GM23248 (cell line): Measurements from ENCODE around the gene GLRX2. TPM values are rescaled to one million over a fixed set of nuclear protein-coding genes. Genes with fewer than 3 reads are reported as not detected.

ENCODE experiments used
- DNase-seq: peaks from one replicate; pipeline ENCODE4 v3.0.0-alpha.2; 2015
- H2AFZ ChIP-seq: fragments of 200-600 bp; sonication (generic); 2 replicates; pipeline ENCODE4 v1.6.1; 2016; ENCODE audit warnings: antibody characterized with exemption
- H3F3A ChIP-seq: fragments of 200-600 bp; sonication (generic); 2 replicates; pipeline ENCODE4 v1.6.1; 2016; ENCODE audit warnings: mild to moderate bottlenecking, antibody characterized with exemption, mixed run types; ENCODE audit not compliant: insufficient read depth
- H3K27ac ChIP-seq: fragments of 200-600 bp; sonication (generic); 2 replicates; pipeline ENCODE4 v1.5.1; 2016; ENCODE audit warnings: mild to moderate bottlenecking
- H3K27me3 ChIP-seq: fragments of 200-600 bp; sonication (generic); replicated peaks from 2 replicates; pipeline ENCODE4 v1.6.1; 2016; ENCODE audit warnings: mild to moderate bottlenecking; ENCODE audit not compliant: insufficient read depth
- H3K36me3 ChIP-seq: fragments of 200-600 bp; sonication (generic); 2 replicates; pipeline ENCODE4 v1.6.1; 2016; ENCODE audit warnings: low read depth, mild to moderate bottlenecking
- H3K4me1 ChIP-seq: fragments of 200-600 bp; sonication (generic); 2 replicates; pipeline ENCODE4 v1.6.1; 2016; ENCODE audit warnings: mild to moderate bottlenecking; ENCODE audit not compliant: insufficient read depth
- H3K4me2 ChIP-seq: fragments of 200-600 bp; sonication (generic); one replicate; pipeline ENCODE4 v1.6.1; 2016; ENCODE audit warnings: mild to moderate bottlenecking; ENCODE audit not compliant: unreplicated experiment
- H3K4me3 ChIP-seq: fragments of 200-600 bp; sonication (generic); 2 replicates; pipeline ENCODE4 v1.5.1; 2016; ENCODE audit warnings: mild to moderate bottlenecking
- H3K79me2 ChIP-seq: fragments of 200-600 bp; sonication (generic); 2 replicates; pipeline ENCODE4 v1.6.1; 2016; ENCODE audit warnings: mild to moderate bottlenecking; ENCODE audit not compliant: insufficient read depth
- H3K9ac ChIP-seq: fragments of 200-600 bp; sonication (generic); 2 replicates; pipeline ENCODE4 v1.6.1; 2016; ENCODE audit warnings: mild to moderate bottlenecking
- H3K9me2 ChIP-seq: fragments of 200-600 bp; sonication (generic); 2 replicates; pipeline ENCODE4 v1.6.1; 2016; ENCODE audit warnings: mixed run types, mild to moderate bottlenecking, moderate library complexity; ENCODE audit not compliant: insufficient read depth
- H3K9me3 ChIP-seq: fragments of 200-600 bp; sonication (generic); one replicate; pipeline ENCODE4 v1.6.1; 2017; ENCODE audit warnings: low read depth
- H4K20me1 ChIP-seq: fragments of 200-600 bp; sonication (generic); 2 replicates; pipeline ENCODE4 v1.6.0; 2016; ENCODE audit not compliant: insufficient read depth
- EZH2 ChIP-seq: fragments of 200-600 bp; sonication (generic); IDR thresholded peaks from 2 replicates; pipeline ENCODE4 v1.6.1; 2018; ENCODE audit warnings: antibody characterized with exemption, mild to moderate bottlenecking; ENCODE audit not compliant: insufficient read depth, poor library complexity, severe bottlenecking
- EZH2phosphoT487 ChIP-seq: fragments of 200-600 bp; sonication (generic); IDR thresholded peaks from 2 replicates; pipeline ENCODE4 v1.6.1; 2018; ENCODE audit warnings: antibody characterized with exemption, moderate library complexity, mild to moderate bottlenecking, low read depth; ENCODE audit not compliant: insufficient read depth
- WGBS, 2 experiments: methylation state at CpG; one replicate each; pipeline ENCODE4 v1.1.6; 2015 to 2017; ENCODE audit warnings: low lambda C conversion rate in 2 of 2, low coverage in 1 of 2; ENCODE audit errors: missing lambda C conversion rate in 2 of 2; 5-methylcytosine and 5-hydroxymethylcytosine counted together
- in situ Hi-C: fragments of 300-500 bp; cut with MboI; formaldehyde crosslinking; loops from 2 replicates; pipeline ENCODE4 v1.15.0; 2020
- polyA plus RNA-seq: library from polyadenylated mRNA; unstranded; fragments of >200 nt; fragmentation: Nextera tagmentation; extraction: Ambion mirVana; gene quantifications from 2 replicates; pipeline ENCODE4 v1.2.1, GENCODE V29; 2016
- total RNA-seq: library from RNA; depleted of rRNA; stranded (reverse); fragments of >200 nt; shearing (Covaris generic); gene quantifications from 2 replicates; pipeline ENCODE4 v1.2.3, GENCODE V29; 2014

Gene GLRX2
- total and polyA plus RNA-seq, 2 experiments from 2014 or later = 10.7 to 57.5 TPM

GRCh38 chr1:193125369-193125768, 20.2 kb upstream of the GLRX2 start:
- no peak overlapping the region for H3K27ac ChIP-seq
- H3K9me2 ChIP-seq = no peaks in the 10 kb centered on the region
- H3K36me3 ChIP-seq = peaks cover 20% of the 10 kb centered on the region
- in situ Hi-C loops = no loop called here
- H3K4me3 ChIP-seq = no peak overlapping the region
- H2AFZ ChIP-seq = no peak overlapping the region
- no peaks in the 10 kb centered on the region for H3K9me3 ChIP-seq
- TF ChIP-seq EZH2phosphoT487 = no peak
- TF ChIP-seq EZH2 = no peak
- peaks cover 82% of the 10 kb centered on the region for H3K79me2 ChIP-seq
- H3F3A ChIP-seq = peaks cover 7% of the 10 kb centered on the region
- DNase-seq = no peak
- H3K4me2 ChIP-seq = no peak overlapping the region
- peaks cover 9% of the 10 kb centered on the region; the same call in 1 of the 2 replicates for H4K20me1 ChIP-seq
- H3K9ac ChIP-seq = no peak overlapping the region
- H3K27me3 ChIP-seq = no peaks in the 10 kb centered on the region
- peaks cover 18% of the 10 kb centered on the region for H3K4me1 ChIP-seq
- 91 to 93% methylated on average over 6 of the region's 6 CpGs for WGBS, 2 experiments

GRCh38 chr1:193123751-193124150, 18.5 kb upstream of the GLRX2 start:
- in situ Hi-C loops = no loop called here
- H3K9me2 ChIP-seq = no peaks in the 10 kb centered on the region
- no peak overlapping the region for H3K27ac ChIP-seq
- TF ChIP-seq EZH2phosphoT487 (no peak), EZH2 (no peak)
- peak overlapping the region; percentile 96 for H3K4me3 ChIP-seq
- peaks cover 9% of the 10 kb centered on the region; the same call in 1 of the 2 replicates for H4K20me1 ChIP-seq
- no peaks in the 10 kb centered on the region for H3K9me3 ChIP-seq
- no peaks in the 10 kb centered on the region for H3K27me3 ChIP-seq
- DNase-seq = no peak
- peaks cover 11% of the 10 kb centered on the region for H3K36me3 ChIP-seq
- H3K9ac ChIP-seq = peak overlapping the region; percentile 95
- peak overlapping the region; percentile 89 for H3K4me2 ChIP-seq
- H3F3A ChIP-seq = peaks cover 7% of the 10 kb centered on the region
- peaks cover 18% of the 10 kb centered on the region for H3K4me1 ChIP-seq
- H2AFZ ChIP-seq = no peak overlapping the region
- H3K79me2 ChIP-seq = peaks cover 65% of the 10 kb centered on the region

GRCh38 chr1:193121616-193122593, 16.7 kb upstream of the GLRX2 start, which contains the start of gene CDC73:
TSS of gene CDC73 (plus strand) at chr1:193122031. CDS start at chr1:193122201, 170 bp downstream.
- H2AFZ ChIP-seq = peak within 1 kb of the TSS; percentile 96
- in situ Hi-C loops = no loop called here
- H3K27ac ChIP-seq = peak within 1 kb of the TSS; percentile 94
- peaks cover 18% of the 10 kb centered on the region for H3K4me1 ChIP-seq
- H3K36me3 ChIP-seq = peaks cover 11% of the 10 kb centered on the region
- H4K20me1 ChIP-seq = peaks cover 9% of the 10 kb centered on the region; the same call in 1 of the 2 replicates
- no peaks in the 10 kb centered on the region for H3K9me2 ChIP-seq
- peaks cover 47% of the 10 kb centered on the region for H3K79me2 ChIP-seq
- no peak for TF ChIP-seq EZH2
- no peak for TF ChIP-seq EZH2phosphoT487
- DNase-seq = peak; percentile 98
- WGBS, 2 experiments = 1 to 2% methylated on average over 67 to 83 of the region's 85 CpGs
- H3K9me3 ChIP-seq = no peaks in the 10 kb centered on the region
- peak within 1 kb of the TSS; percentile 89 for H3K4me2 ChIP-seq
- no peaks in the 10 kb centered on the region for H3K27me3 ChIP-seq
- H3K4me3 ChIP-seq = peak within 1 kb of the TSS; percentile 96
- peaks cover 7% of the 10 kb centered on the region for H3F3A ChIP-seq
- H3K9ac ChIP-seq = peak within 1 kb of the TSS; percentile 95

- peak overlapping the region; percentile 96 for H3K4me3 ChIP-seq
- H3K79me2 ChIP-seq = peaks cover 35% of the 10 kb centered on the region
- no peaks in the 10 kb centered on the region for H3K27me3 ChIP-seq
- H3K9me2 ChIP-seq = no peaks in the 10 kb centered on the region
- DNase-seq = no peak
- in situ Hi-C loops = no loop called here
- peak overlapping the region; percentile 95 for H3K9ac ChIP-seq
- peaks cover 3% of the 10 kb centered on the region; the same call in 1 of the 2 replicates for H3K36me3 ChIP-seq
- H3K27ac ChIP-seq = no peak overlapping the region
- H3F3A ChIP-seq = peaks cover 14% of the 10 kb centered on the region
- H3K4me1 ChIP-seq = peaks cover 24% of the 10 kb centered on the region
- H4K20me1 ChIP-seq = peaks cover 9% of the 10 kb centered on the region; the same call in 1 of the 2 replicates
- 49 to 50% methylated on average over 6 of the region's 6 CpGs for WGBS, 2 experiments
- H2AFZ ChIP-seq = peak overlapping the region; percentile 96
- H3K4me2 ChIP-seq = peak overlapping the region; percentile 87
- TF ChIP-seq EZH2 = no peak
- TF ChIP-seq EZH2phosphoT487 = no peak
- H3K9me3 ChIP-seq = no peaks in the 10 kb centered on the region
These were observed 15.5 kb upstream of the GLRX2 start for GRCh38 chr1:193120604-193121166.
